ENCODE results near the gene PITX2. TPM values are rescaled to one million over a fixed set of nuclear protein-coding genes. Genes with fewer than 3 reads are reported as not detected.
A peak's percentile ranks its signal among the peaks of the same experiment; 100 is the strongest.

The PITX2 gene
- not detected for total RNA-seq (2013)
- polyA plus RNA-seq (not detected), polyA minus RNA-seq (not detected in 2 replicates), total RNA-seq (0 to 0.60 (median 0.04) reads per million in 11 experiments)

DNA sequence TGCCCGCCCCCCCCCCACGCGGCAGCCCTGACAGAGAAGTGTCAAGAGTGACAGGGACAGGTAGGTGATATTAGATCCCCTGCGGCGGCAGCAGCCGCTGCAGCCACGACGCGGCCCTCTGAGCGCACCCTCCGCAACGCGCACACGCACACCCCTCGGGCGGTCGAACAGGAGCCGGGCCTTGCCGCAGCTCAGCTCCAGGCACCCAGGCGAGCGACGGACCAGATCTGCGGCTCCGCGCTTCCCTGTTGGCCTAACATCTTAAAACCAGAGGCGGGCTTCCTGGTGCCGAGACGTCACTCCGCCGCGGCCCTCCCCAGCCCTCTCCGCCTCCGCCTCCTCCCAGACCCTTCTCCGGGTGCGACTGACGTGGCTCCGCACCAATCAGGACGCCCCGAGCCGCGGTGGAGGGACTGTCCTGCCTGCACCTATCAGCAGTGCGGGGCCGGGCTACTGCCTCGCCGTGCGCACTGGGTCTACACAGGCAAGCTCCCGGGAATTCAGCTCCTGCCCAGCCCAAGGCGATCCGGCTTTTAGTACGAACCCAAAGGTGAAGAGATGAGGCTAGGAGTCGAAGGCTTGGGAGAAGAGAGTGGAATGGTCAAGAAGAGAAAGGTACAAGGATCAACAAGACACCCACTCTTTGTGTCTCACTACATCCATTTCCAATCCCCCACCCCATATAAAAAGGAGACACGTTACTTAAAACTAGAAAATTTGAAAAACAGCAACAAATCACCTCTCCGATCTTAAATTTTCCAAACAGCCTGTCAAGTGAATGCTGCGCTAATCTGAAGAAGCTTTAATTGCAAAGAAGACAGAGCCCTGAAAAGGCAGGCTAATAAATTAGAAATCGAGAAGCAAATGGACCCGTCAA, at the start of gene PITX2:
TSS of gene PITX2 (minus strand) at position 237 of the 877 bp plus-strand sequence. CDS start 617 bp downstream, outside the sequence.
- intact Hi-C loops (cut with micrococcal nuclease) = no loop called here
- Histone ChIP-seq H4K20me1 (ENCODE audit: insufficient read depth, low read length) (no peaks in the 10 kb centered on the region), H3K4me3 (replicated peaks in 1 of 3; ENCODE audit: low read depth in 2 of 3, low read length in 3 of 3) (peak within 1 kb of the TSS in 1 of 3 experiments; percentile 56), H2AFZ (ENCODE audit: insufficient read depth, low read depth, low read length, poor library complexity, severe bottlenecking) (peak within 1 kb of the TSS; percentile 8), H3K27ac (ENCODE audit: low read depth in 1 of 2, low read length in 2 of 2) (no peak within 1 kb of the TSS), H3K4me2 (replicated peaks; ENCODE audit: extremely low read depth, low read length, poor library complexity, severe bottlenecking) (peak within 1 kb of the TSS; percentile 60), H3K36me3 (replicated peaks in 1 of 2; ENCODE audit: control insufficient read depth in 1 of 2, insufficient read depth in 2 of 2, low read length in 2 of 2) (no peaks in the 10 kb centered on the region), H3K4me1 (ENCODE audit: control insufficient read depth in 1 of 2, insufficient read depth in 2 of 2, low read length in 2 of 2) (peaks cover 20 to 25% of the 10 kb centered on the region in 2 donors), H3K9me3 (replicated peaks in 1 of 2; ENCODE audit: control insufficient read depth in 1 of 2, insufficient read depth in 1 of 2, low read length in 2 of 2) (peaks cover 15 to 84% of the 10 kb centered on the region in 2 donors), H3K9ac (ENCODE audit: insufficient read depth, low read length, poor library complexity, severe bottlenecking) (no peak within 1 kb of the TSS), H3K27me3 (ENCODE audit: control insufficient read depth in 2 of 2, insufficient read depth in 2 of 2, low read length in 2 of 2) (peaks cover 95 to 100% of the 10 kb centered on the region in 2 donors), H3K79me2 (ENCODE audit: insufficient read depth, low read length) (no peaks in the 10 kb centered on the region)
- DNase-seq = peak in 1 of 3 donors; percentile 22
- Mint-ChIP-seq H3K9me3 (peaks cover 0 to 46% (median 30%) of the 10 kb centered on the region in 7 donors), H3K4me3 (peak within 1 kb of the TSS; percentile 65 to 87), H3K36me3 (peaks cover 6 to 12% of the 10 kb centered on the region in 2 donors), H3K27me3 (ENCODE audit: low read depth in 3 of 3) (peaks cover 99 to 100% (median 100%) of the 10 kb centered on the region in 3 donors), H3K27ac (peak within 1 kb of the TSS in 1 of 7 donors; percentile 31), H3K4me1 (peaks cover 38% of the 10 kb centered on the region)
- TF ChIP-seq, protein P1, sequence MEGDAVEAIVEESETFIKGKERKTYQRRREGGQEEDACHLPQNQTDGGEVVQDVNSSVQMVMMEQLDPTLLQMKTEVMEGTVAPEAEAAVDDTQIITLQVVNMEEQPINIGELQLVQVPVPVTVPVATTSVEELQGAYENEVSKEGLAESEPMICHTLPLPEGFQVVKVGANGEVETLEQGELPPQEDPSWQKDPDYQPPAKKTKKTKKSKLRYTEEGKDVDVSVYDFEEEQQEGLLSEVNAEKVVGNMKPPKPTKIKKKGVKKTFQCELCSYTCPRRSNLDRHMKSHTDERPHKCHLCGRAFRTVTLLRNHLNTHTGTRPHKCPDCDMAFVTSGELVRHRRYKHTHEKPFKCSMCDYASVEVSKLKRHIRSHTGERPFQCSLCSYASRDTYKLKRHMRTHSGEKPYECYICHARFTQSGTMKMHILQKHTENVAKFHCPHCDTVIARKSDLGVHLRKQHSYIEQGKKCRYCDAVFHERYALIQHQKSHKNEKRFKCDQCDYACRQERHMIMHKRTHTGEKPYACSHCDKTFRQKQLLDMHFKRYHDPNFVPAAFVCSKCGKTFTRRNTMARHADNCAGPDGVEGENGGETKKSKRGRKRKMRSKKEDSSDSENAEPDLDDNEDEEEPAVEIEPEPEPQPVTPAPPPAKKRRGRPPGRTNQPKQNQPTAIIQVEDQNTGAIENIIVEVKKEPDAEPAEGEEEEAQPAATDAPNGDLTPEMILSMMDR (IDR thresholded peaks at IDR 0.05) = no peak
- 4% methylated on average over 43 of the region's 56 CpGs for WGBS (ENCODE audit: insufficient coverage)

DNA sequence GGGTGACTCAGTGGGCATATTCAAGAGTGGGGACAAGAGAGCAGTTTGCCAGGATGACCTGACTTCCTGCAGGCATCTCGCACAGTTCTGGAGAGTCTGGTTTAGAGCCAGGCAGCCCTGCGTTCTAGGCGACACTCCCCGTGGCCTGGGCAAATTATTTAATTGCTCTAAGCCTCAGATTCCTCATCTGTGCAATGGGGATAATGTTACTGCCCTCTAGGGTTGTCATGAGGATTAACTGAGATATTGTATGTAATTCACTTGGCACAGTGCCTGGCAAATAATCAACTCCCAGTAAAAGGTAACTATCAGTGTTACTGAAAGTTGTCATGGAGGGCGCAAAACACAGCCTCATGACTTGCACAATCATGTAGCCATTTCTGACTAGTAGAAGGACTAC, 48.8 kb upstream of the PITX2 start:
- no peak overlapping the region for H3K4me2 ChIP-seq (replicated peaks; ENCODE audit: extremely low read depth, low read length, poor library complexity, severe bottlenecking)
- no peak overlapping the region for H3K4me3 ChIP-seq (replicated peaks in 1 of 3; ENCODE audit: low read depth in 2 of 3, low read length in 3 of 3)
- no peaks in the 10 kb centered on the region for H3K79me2 ChIP-seq (ENCODE audit: insufficient read depth, low read length)
- no peak overlapping the region for H3K9ac ChIP-seq (ENCODE audit: insufficient read depth, low read length, poor library complexity, severe bottlenecking)
- H3K4me1 ChIP-seq (ENCODE audit: control insufficient read depth in 1 of 2, insufficient read depth in 2 of 2, low read length in 2 of 2) = no peaks in the 10 kb centered on the region
- 97% methylated on average over 5 of the region's 5 CpGs for WGBS (ENCODE audit: insufficient coverage)
- no peaks in the 10 kb centered on the region for H3K36me3 ChIP-seq (replicated peaks in 1 of 2; ENCODE audit: control insufficient read depth in 1 of 2, insufficient read depth in 2 of 2, low read length in 2 of 2)
- intact Hi-C loops (cut with micrococcal nuclease) = no loop called here
- H3K27me3 Mint-ChIP-seq (ENCODE audit: low read depth in 3 of 3) = peaks cover 0 to 4% (median 4%) of the 10 kb centered on the region in 3 donors
- H3K4me3 Mint-ChIP-seq = no peak overlapping the region
- H3K36me3 Mint-ChIP-seq = no peaks in the 10 kb centered on the region
- TF ChIP-seq, protein P1 (IDR thresholded peaks at IDR 0.05) = no peak
- no peaks in the 10 kb centered on the region for H4K20me1 ChIP-seq (ENCODE audit: insufficient read depth, low read length)
- no peak overlapping the region for H3K27ac Mint-ChIP-seq
- no peak overlapping the region for H2AFZ ChIP-seq (ENCODE audit: insufficient read depth, low read depth, low read length, poor library complexity, severe bottlenecking)
- DNase-seq = no peak
- no peaks in the 10 kb centered on the region for H3K4me1 Mint-ChIP-seq
- H3K9me3 ChIP-seq (replicated peaks in 1 of 2; ENCODE audit: control insufficient read depth in 1 of 2, insufficient read depth in 1 of 2, low read length in 2 of 2) = no peaks in the 10 kb centered on the region
- no peak overlapping the region for H3K27ac ChIP-seq (ENCODE audit: low read depth in 1 of 2, low read length in 2 of 2)
- H3K9me3 Mint-ChIP-seq = no peaks in the 10 kb centered on the region
- H3K27me3 ChIP-seq (ENCODE audit: control insufficient read depth in 2 of 2, insufficient read depth in 2 of 2, low read length in 2 of 2) = no peaks in the 10 kb centered on the region

Measured in CD14-positive monocyte (primary cell).